GM18867 (cell line): ENCODE results near the gene PIK3C3.
"Not testable (repeated sequence)": the region's sequence is repeated elsewhere in the genome, so short reads cannot be mapped to it uniquely, and the experiment has no call there.

Experiments
- ATAC-seq: cut with Tn5 transposase; IDR thresholded peaks from one replicate; pipeline ENCODE4 v1.9.1; 2021; ENCODE audit warnings: mild to moderate bottlenecking, moderate library complexity; ENCODE audit not compliant: unreplicated experiment

The PIK3C3 gene

DNA sequence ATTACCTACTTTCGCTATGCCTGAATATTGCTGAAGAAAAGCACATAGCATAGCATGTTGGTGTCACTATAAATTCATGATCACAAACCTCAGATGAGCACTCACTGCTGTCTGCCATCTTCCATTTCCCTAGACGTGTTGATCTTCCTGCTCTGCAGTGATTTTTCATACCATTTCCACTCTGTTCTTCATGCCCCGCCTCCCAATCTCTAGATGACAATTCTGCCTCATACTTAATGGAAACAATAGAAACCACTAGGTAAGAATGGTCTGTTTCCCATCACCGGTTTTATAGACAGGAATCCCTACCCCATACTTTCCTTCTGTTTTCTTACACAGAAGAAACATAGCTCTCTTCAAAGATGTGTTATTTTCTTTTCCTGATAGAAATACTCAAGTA, 63.8 kb downstream of the PIK3C3 start:
- no peak for ATAC-seq

- peak; percentile 25 for ATAC-seq
These were observed 69.1 kb downstream of the PIK3C3 start for GRCh38 chr18:42024131-42024530.

GRCh38 chr18:42025491-42025890, 70.5 kb downstream of the PIK3C3 start:
- ATAC-seq: peak; percentile 30

- peak; percentile 92 for ATAC-seq
These were observed 71.1 kb downstream of the PIK3C3 start for GRCh38 chr18:42025974-42026625.

DNA sequence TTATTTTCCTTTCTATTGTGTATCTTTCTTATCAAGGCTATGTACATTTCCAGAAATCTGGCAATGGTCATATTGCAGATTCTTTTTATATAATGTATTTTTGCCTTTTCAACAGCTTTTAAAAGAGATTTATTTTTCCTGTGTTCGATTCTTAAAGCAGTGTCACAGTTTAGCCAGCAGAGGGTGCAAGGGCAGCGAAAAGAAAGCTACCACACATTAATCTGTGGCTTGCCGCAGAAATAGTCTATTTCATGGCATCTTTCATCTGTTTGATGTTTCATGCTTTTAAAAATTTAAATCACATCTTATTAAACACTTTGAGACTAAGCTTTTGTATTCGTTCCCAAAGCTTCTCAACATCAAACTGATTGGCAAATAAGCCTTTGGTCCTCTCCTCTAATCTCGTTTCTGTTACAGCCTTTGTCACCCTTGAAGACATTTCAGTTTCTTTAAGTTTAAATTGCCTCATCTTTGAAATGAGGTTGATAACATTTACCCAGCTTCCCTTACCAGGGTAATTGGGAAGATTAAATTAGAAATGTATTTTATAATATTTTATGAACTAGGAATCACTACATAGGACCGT, 73.3 kb downstream of the PIK3C3 start:
- ATAC-seq: no peak

DNA sequence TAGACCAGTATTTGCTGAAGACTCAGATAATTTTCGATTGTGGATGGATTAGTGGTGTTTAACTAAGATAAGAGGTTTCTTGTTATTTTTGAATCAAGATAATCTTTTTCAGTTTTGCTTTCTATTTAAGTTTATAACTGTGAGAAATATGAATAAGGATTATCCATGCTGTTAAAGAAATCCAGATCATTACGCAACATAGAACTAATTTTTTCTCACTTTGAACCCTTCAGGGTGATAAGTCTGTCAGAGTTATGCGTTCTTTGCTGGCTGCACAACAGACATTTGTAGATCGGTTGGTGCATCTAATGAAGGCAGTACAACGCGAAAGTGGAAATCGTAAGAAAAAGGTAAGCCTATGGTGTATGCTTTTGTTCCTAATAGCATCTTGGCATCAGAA, 74.1 kb downstream of the PIK3C3 start:
- no peak for ATAC-seq

- ATAC-seq: no peak
These were observed 75.7 kb downstream of the PIK3C3 start for GRCh38 chr18:42030586-42031182.

DNA sequence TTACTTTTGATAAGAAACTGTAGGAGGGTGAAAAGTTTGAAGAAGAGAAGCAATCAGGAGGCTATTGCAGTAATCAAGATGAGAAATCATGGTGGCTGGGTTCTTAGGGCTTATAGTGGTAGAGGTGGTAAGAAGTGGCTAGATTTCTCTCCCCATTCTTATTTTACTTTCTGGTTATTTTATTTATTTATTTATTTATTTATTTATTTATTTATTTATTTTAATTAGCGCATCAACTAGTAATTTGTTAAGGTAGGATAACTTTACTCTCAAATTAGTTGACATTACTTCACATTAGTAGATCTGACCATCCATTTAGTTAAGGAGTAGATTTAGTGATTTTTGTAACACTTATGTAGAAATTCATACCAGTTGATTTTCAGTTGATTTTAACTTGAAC, 77.4 kb downstream of the PIK3C3 start:
- ATAC-seq: no peak

- no peak for ATAC-seq
These were observed 78.2 kb downstream of the PIK3C3 start for GRCh38 chr18:42033137-42033810.

- ATAC-seq: no peak
These were observed 83.9 kb downstream of the PIK3C3 start for GRCh38 chr18:42038936-42039335.

DNA sequence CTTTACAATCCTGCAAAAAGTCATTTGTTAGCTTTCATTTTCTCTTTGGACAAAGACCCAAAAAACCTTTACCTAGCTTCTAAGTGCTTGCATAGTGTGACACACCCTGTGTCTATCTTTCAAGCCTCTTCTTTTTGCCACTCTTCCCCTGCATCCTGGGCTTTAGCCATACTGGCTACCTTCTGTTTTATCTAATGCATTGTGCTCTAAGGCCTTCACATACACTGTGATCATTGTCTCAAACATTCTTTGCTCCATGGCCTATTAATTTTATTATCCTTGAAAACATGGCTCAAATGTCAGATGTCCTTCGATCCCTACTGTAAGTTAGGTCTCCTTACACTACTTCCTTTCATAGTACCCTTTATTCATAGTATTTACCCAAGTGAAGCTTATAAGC, 84.4 kb downstream of the PIK3C3 start:
- ATAC-seq: no peak

DNA sequence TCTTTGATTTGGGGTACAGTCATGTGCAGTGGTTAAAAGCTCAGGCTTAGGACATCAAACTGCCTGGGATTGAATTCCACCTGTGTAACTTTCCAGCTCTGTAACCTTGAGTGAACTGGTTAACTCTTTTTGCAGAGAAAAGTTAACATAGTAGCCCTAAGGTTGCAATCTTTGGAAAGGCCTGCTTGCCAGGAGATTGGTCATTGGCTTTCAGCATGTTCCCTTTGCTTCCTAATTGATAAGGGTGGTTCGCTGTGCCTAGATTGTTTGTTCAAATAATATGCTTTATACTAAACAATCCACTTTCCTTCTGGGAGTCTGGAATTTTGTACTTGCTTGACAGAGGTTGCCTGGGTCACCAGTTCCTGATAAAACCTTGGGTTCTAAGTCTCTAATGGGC, 86.8 kb downstream of the PIK3C3 start:
- ATAC-seq: no peak

- no peak for ATAC-seq
These were observed 90.3 kb downstream of the PIK3C3 start for GRCh38 chr18:42045346-42045745.

DNA sequence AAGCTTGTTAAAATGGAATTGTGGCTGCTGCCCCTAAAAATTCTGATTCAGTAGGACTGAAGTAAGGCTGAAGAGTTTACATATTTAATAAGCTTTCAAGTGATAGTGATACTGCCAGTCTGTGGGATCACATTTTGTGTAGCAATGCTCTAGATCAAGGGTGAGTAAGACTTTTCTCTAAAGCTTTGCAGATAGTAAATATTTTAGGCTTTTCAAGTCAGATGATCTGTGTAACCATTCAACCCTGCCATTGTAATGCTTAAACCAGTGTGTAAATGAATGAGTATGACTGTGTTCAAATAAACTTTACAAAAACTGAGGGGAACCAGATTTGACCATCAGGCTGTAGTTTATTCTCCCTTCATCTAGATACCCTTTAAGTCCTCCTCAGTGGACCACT, 92.7 kb downstream of the PIK3C3 start:
- no peak for ATAC-seq

GRCh38 chr18:42048158-42048557, 93.1 kb downstream of the PIK3C3 start:
- ATAC-seq: no peak

DNA sequence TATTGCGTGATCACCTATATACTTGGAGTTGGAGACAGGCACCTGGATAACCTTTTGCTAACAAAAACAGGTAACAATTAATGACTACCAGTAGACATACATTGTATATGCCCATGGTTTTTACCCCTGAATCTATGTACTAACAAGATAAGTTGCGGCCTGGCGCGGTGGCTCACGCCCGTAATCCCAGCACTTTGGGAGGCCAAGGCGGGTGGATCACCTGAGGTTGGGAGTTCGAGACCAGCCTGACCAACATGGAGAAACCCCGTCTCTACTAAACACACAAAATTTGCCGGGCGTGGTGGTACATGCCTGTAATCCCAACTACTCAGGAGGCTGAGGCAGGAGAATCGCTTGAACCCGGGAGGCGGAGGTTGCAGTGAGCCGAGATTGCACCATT, 94.5 kb downstream of the PIK3C3 start:
- not testable (repeated sequence) for ATAC-seq

DNA sequence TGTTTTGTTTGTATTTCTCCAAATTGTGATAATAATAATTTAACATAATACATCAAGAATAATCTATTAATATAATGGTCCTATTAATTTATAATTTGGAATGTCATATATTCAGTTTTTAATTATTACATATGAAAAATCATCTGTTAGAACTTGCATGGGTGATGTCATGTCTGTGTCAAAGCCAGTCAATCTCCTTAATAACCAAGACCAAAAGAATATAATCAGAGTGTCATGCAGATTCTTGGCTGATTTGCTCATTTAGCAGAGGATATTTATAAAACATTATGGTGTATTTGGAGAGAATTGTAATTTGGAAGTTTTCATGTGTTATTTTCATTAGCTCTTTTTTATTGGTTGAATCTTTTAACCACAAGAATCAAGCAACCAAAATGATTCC, 96.4 kb downstream of the PIK3C3 start:
- no peak for ATAC-seq

GRCh38 chr18:42052122-42052708, 97.2 kb downstream of the PIK3C3 start:
- ATAC-seq: no peak

GRCh38 chr18:42053188-42053781, 98.3 kb downstream of the PIK3C3 start:
- peak; percentile 87 for ATAC-seq

- ATAC-seq: no peak
These were observed 109.1 kb downstream of the PIK3C3 start for GRCh38 chr18:42064109-42064508.

- ATAC-seq: no peak
These were observed 112.5 kb downstream of the PIK3C3 start for GRCh38 chr18:42067518-42067917.
